ENCODE results near the gene OTOP2.

GRCh38 chr17:74875155-74875976 lies 48.7 kb upstream of the OTOP2 start:
- TF ChIP-seq CTCF (IDR thresholded peaks at IDR 0.05) = no peak
- TF ChIP-seq POLR2A (IDR thresholded peaks at IDR 0.05) = peak in 1 of 2 donors; percentile 42

All from adrenal gland (tissue), 5 donors.